ENCODE measurements around the gene FUBP1. TPM values are rescaled to one million over a fixed set of nuclear protein-coding genes. Genes with fewer than 3 reads are reported as not detected.

FUBP1 gene
- total RNA-seq, 1 experiment from 2014 or later = 271 TPM

DNA sequence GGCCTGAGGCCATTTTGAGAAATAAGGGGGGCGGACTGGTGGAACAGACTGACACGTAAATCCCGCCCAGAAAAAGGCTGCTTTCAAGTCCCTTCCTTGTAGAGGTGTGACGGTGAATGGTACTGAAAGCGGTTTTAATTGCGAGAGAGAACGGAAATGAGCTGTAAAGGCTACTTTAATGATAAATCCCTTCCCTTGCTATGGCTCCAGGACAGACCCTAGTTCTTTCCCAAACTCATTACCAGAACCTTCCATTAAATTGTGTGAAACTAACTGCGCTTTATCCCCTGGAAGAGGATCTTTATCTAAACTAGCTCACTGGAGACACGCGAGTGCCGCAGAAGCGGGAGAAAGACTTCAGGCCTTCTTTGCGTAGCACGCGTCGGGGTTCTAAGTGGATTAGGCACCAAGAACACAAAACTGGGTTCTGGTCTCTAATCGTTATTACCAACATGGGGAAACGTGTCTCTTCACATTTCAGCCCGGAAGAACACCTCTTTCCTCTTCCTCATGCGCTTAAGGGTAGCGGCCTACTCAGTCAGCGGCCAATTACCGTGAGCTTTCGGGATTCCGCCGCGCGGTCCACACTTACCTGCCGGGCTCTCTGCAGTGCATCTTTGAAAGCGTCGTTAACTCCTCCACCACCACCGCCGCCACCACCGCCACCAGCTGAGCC is 441 bp downstream of the FUBP1 start:
- H3K27ac Mint-ChIP-seq = no peak overlapping the region
- no peaks in the 10 kb centered on the region for H3K27me3 Mint-ChIP-seq (ENCODE audit: low read depth)
- peak overlapping the region; percentile 92 for H3T11ph ChIP-seq (ENCODE audit: low read length)
- peak overlapping the region; percentile 96 for H2BK120ac ChIP-seq (ENCODE audit: low read depth, low read length, poor library complexity, severe bottlenecking)
- H3K4me1 ChIP-seq (ENCODE audit: insufficient read depth, low read length) = no peaks in the 10 kb centered on the region; the same call in 1 of the 2 replicates
- H3K56ac ChIP-seq (ENCODE audit: insufficient read length, low read depth, low read length) = peak overlapping the region; percentile 99
- TF ChIP-seq, protein P1, sequence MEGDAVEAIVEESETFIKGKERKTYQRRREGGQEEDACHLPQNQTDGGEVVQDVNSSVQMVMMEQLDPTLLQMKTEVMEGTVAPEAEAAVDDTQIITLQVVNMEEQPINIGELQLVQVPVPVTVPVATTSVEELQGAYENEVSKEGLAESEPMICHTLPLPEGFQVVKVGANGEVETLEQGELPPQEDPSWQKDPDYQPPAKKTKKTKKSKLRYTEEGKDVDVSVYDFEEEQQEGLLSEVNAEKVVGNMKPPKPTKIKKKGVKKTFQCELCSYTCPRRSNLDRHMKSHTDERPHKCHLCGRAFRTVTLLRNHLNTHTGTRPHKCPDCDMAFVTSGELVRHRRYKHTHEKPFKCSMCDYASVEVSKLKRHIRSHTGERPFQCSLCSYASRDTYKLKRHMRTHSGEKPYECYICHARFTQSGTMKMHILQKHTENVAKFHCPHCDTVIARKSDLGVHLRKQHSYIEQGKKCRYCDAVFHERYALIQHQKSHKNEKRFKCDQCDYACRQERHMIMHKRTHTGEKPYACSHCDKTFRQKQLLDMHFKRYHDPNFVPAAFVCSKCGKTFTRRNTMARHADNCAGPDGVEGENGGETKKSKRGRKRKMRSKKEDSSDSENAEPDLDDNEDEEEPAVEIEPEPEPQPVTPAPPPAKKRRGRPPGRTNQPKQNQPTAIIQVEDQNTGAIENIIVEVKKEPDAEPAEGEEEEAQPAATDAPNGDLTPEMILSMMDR (conservative IDR thresholded peaks at IDR 0.05) = no peak
- H2AFZ ChIP-seq (ENCODE audit: low read length) = no peak overlapping the region
- no peaks in the 10 kb centered on the region for H4K20me1 ChIP-seq (ENCODE audit: control insufficient read depth, insufficient read depth, insufficient read length)
- no peak overlapping the region for H2BK12ac ChIP-seq (ENCODE audit: insufficient read length, low read depth, low read length)
- peak overlapping the region; percentile 87 for H3K27ac ChIP-seq (ENCODE audit: insufficient read length, low read depth, low read length)
- DNase-seq = peak; percentile 78
- peak overlapping the region; percentile 86 for H3K4me2 ChIP-seq (ENCODE audit: insufficient read depth, insufficient read length, low read length)
- no peak overlapping the region for H2BK20ac ChIP-seq (ENCODE audit: low read depth, low read length, poor library complexity, severe bottlenecking)
- H3K36me3 Mint-ChIP-seq (ENCODE audit: insufficient read depth in 1 of 3, low read depth in 3 of 3) = peaks cover 15 to 22% (median 22%) of the 10 kb centered on the region in 3 experiments
- peak overlapping the region; percentile 97 for H4K91ac ChIP-seq (ENCODE audit: insufficient read length, low read depth, low read length)
- H2BK5ac ChIP-seq (ENCODE audit: insufficient read length, low read length) = peak overlapping the region; percentile 95
- H3K14ac ChIP-seq (ENCODE audit: insufficient read depth, low read length) = peak overlapping the region; percentile 99
- no peaks in the 10 kb centered on the region for H3K79me1 ChIP-seq (ENCODE audit: insufficient read depth, low read depth, low read length, poor library complexity, severe bottlenecking)
- H2AK5ac ChIP-seq (ENCODE audit: insufficient read length, low read length) = peak overlapping the region; percentile 86
- H3K4me3 Mint-ChIP-seq = no peak overlapping the region
- peak overlapping the region; percentile 99 for H4K5ac ChIP-seq (ENCODE audit: insufficient read length, low read depth, low read length)
- peak overlapping the region; percentile 100 for H3K18ac ChIP-seq (ENCODE audit: insufficient read length, low read depth, low read length)
- H3K23me2 ChIP-seq (ENCODE audit: insufficient read length, low read depth, low read length, poor library complexity, severe bottlenecking) = peaks cover 6% of the 10 kb centered on the region
- H3K9me3 ChIP-seq (ENCODE audit: control insufficient read depth, low read depth, low read length) = no peaks in the 10 kb centered on the region
- peak overlapping the region; percentile 10 for H3K23ac ChIP-seq (ENCODE audit: insufficient read length, low read depth, low read length)
- H3K4ac ChIP-seq (ENCODE audit: low read depth, low read length) = peak overlapping the region; percentile 99; the same call in 1 of the 2 replicates
- peak overlapping the region; percentile 99 for H4K8ac ChIP-seq (replicated peaks; ENCODE audit: insufficient read length, low read depth, low read length)
- H3K4me1 Mint-ChIP-seq = peaks cover 43 to 48% of the 10 kb centered on the region in 2 experiments
- no CpG with 5 or more reads among the region's 34 CpGs for WGBS (ENCODE audit: extremely low coverage, insufficient read length, low lambda C conversion rate)
- peaks cover 54% of the 10 kb centered on the region; the same call in 1 of the 2 replicates for H3K79me2 ChIP-seq (ENCODE audit: insufficient read depth, low read length)
- H3K9ac ChIP-seq (ENCODE audit: extremely low read depth, insufficient read length, low read length) = peak overlapping the region; percentile 100
- H3K27me3 ChIP-seq (ENCODE audit: insufficient read depth, low read length) = no peaks in the 10 kb centered on the region
- no peaks in the 10 kb centered on the region for H3K9me3 Mint-ChIP-seq
- 0 out of 2 replicates have a peak overlapping the region, but pooled peaks have one; percentile 9 for H2BK15ac ChIP-seq (ENCODE audit: low read depth, low read length)

Measured in H9 (cell line).